NT2/D1 (cell line): Measurements from ENCODE around the gene MACF1.
"Not testable (repeated sequence)": the region's sequence is repeated elsewhere in the genome, so short reads cannot be mapped to it uniquely, and the experiment has no call there.

Experiments used
- SUZ12 ChIP-seq: IDR thresholded peaks from 2 replicates; pipeline ENCODE4 v1.6.1; 2011; ENCODE audit not compliant: insufficient read length, insufficient read depth; ENCODE audit errors: extremely low read depth
- YY1 ChIP-seq: IDR thresholded peaks from 2 replicates; pipeline ENCODE4 v1.6.1; 2011; ENCODE audit not compliant: insufficient read length, insufficient read depth
- ZNF274 ChIP-seq: IDR thresholded peaks from 2 replicates; pipeline ENCODE4 v1.6.1; 2011; ENCODE audit warnings: mild to moderate bottlenecking, low read depth, low read length

- not testable (repeated sequence) for TF ChIP-seq YY1, ZNF274, SUZ12
These were observed 294.3 kb downstream of the MACF1 start for GRCh38 chr1:39498821-39499220.
